Upper lobe of right lung (tissue), 1 donor: ENCODE results near the gene DRC7. TPM values are rescaled to one million over a fixed set of nuclear protein-coding genes. Genes with fewer than 3 reads are reported as not detected.

ENCODE experiments used
- ATAC-seq: fragments of 200-7000 bp; cut with Tn5 transposase; one replicate; pipeline ENCODE4 v1.9.1; 2020; ENCODE audit warnings: mild to moderate bottlenecking, moderate library complexity
- DNase-seq: peaks from one replicate; pipeline ENCODE4 v3.0.0-alpha.2; 2020
- H3K27ac ChIP-seq: fragments of 200-600 bp; one replicate; pipeline ENCODE4 v1.8.0; 2022
- H3K27me3 ChIP-seq: fragments of 200-600 bp; one replicate; pipeline ENCODE4 v1.8.0; 2022; ENCODE audit warnings: mild to moderate bottlenecking
- H3K36me3 ChIP-seq: fragments of 200-600 bp; one replicate; pipeline ENCODE4 v1.8.0; 2022
- H3K4me1 ChIP-seq: fragments of 200-600 bp; one replicate; pipeline ENCODE4 v1.8.0; 2022
- H3K4me3 ChIP-seq: fragments of 200-600 bp; one replicate; pipeline ENCODE4 v1.8.0; 2022; ENCODE audit warnings: mild to moderate bottlenecking
- H3K9me3 ChIP-seq: fragments of 200-600 bp; one replicate; pipeline ENCODE4 v1.8.0; 2022
- intact Hi-C: fragments of 100-400 bp; cut with DNase I; formaldehyde crosslinking; loops from one replicate; pipeline ENCODE4 v1.11.0; 2022
- total RNA-seq: library from RNA; stranded (reverse); fragmentation: NEBNext Ultra II Directional; extraction: Animal tissue kit (Norgen Biotek cat#: 25700); gene quantifications from one replicate; pipeline ENCODE4 v1.2.1, GENCODE V29; 2021
- TF ChIP-seq, protein P1 (sequence below): fragments of 200-600 bp; IDR thresholded peaks from one replicate; pipeline ENCODE4 v1.8.0; 2022; ENCODE audit warnings: antibody characterized with exemption
- donor health status: DM: no; HTN: yes; CAD: no; lungs with severe emphysema.

DRC7 gene
- total RNA-seq, 1 donor from 2014 or later, result not detected

DNA sequence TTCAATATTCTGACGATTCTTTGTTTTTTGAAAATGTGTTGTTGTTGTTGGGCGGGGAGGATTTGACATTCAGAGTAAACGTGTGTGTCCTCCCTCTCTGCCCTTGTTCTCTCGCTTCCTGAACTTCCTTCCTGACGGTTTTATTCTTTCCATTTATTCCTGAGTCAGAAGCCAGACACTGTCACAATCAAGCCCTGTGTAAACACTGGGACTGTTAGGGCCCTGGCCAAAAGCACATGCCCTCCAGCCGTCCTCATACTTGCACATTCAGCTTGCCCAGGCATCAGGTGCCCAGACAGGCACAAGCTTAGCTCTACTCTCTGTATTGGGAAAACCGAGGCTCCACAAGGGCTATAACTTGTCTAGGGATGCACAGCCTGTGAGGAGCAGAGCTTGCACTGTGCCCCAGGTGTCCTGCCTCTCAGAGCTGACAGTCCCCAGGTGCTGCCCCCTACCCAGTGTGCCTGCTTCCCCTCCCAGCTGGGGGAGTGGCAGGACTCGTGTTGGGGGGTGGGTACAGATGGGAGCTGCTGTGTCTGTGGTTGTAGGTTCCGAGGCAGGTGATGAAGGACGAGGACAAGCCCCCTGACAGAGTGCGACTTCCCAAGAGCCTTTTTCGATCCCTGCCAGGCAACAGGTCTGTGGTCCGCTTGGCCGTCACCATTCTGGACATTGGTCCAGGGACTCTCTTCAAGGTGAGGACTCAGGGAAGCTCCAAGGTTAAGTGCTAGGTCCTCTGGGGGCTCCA, 16.8 kb upstream of the DRC7 start:
- DNase-seq, result no peak

DNA sequence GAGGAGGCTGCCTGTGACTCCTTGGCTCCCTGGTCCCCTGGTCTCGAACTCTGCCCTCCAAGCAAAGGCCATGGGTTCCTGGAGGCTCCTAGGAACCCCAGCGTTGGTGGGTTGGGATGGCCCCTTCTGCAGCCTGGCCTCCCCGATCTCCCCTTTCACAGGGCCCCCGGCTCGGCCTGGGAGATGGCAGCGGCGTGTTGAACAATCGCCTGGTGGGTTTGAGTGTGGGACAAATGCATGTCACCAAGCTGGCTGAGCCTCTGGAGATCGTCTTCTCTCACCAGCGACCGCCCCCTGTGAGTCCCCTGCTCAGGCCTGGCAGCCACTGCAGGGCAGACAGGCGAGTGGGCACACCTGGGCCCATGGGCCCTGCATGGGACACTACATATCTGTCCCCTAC, 15.6 kb upstream of the DRC7 start:
- DNase-seq (no peak), ATAC-seq (no peak)
- Histone ChIP-seq H3K27me3 (no peaks in the 10 kb centered on the region), H3K4me3 (no peak overlapping the region), H3K27ac (no peak overlapping the region), H3K36me3 (no peaks in the 10 kb centered on the region), H3K9me3 (no peaks in the 10 kb centered on the region), H3K4me1 (no peaks in the 10 kb centered on the region)
- intact Hi-C loops, result no loop called here
- TF ChIP-seq, protein P1, sequence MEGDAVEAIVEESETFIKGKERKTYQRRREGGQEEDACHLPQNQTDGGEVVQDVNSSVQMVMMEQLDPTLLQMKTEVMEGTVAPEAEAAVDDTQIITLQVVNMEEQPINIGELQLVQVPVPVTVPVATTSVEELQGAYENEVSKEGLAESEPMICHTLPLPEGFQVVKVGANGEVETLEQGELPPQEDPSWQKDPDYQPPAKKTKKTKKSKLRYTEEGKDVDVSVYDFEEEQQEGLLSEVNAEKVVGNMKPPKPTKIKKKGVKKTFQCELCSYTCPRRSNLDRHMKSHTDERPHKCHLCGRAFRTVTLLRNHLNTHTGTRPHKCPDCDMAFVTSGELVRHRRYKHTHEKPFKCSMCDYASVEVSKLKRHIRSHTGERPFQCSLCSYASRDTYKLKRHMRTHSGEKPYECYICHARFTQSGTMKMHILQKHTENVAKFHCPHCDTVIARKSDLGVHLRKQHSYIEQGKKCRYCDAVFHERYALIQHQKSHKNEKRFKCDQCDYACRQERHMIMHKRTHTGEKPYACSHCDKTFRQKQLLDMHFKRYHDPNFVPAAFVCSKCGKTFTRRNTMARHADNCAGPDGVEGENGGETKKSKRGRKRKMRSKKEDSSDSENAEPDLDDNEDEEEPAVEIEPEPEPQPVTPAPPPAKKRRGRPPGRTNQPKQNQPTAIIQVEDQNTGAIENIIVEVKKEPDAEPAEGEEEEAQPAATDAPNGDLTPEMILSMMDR, result no peak

More for the DNA sequence above, 16.8 kb upstream of the DRC7 start:
- TF ChIP-seq, protein P1, result no peak
- Histone ChIP-seq H3K27ac (no peak overlapping the region), H3K9me3 (no peaks in the 10 kb centered on the region), H3K4me3 (no peak overlapping the region), H3K36me3 (no peaks in the 10 kb centered on the region), H3K4me1 (no peaks in the 10 kb centered on the region), H3K27me3 (peaks cover 5% of the 10 kb centered on the region)
- intact Hi-C loops, result no loop called here
- peak; percentile 52 for ATAC-seq

DNA sequence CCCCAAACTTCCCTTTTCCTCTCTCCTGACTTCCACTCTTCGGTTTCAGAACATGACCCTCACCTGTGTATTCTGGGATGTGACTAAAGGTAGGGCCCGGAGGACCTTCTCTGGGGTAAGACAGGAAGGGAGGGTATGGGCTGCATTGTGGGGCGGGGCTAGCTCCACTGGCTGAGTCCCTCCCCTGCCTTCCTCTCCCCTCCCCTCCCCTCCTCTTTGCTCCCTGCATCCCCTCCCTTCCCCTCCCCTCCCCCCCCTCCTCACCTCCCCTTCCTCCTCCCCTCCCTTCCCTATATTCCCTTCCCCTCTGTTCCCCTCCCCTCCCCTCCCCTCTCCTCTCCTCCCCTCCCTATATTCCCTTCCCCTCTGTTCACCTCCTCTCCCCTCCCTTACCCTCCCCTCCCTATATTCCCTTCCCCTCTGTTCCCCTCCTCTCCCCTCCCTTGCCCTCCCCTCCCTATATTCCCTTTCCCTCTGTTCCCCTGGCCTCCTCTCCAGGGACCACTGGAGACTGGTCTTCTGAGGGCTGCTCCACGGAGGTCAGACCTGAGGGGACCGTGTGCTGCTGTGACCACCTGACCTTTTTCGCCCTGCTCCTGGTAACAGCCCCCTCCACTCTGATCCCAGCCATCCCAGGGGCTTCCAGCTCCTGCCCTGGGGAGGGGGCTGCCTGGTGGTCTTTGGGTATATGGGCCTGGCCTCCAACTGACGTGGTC, 14.7 kb upstream of the DRC7 start:
- TF ChIP-seq, protein P1, result no peak
- Histone ChIP-seq H3K4me3 (no peak overlapping the region), H3K27ac (no peak overlapping the region), H3K9me3 (no peaks in the 10 kb centered on the region), H3K36me3 (no peaks in the 10 kb centered on the region), H3K4me1 (no peaks in the 10 kb centered on the region), H3K27me3 (no peaks in the 10 kb centered on the region)
- ATAC-seq (no peak), DNase-seq (no peak)
- intact Hi-C loops, result no loop called here

DNA sequence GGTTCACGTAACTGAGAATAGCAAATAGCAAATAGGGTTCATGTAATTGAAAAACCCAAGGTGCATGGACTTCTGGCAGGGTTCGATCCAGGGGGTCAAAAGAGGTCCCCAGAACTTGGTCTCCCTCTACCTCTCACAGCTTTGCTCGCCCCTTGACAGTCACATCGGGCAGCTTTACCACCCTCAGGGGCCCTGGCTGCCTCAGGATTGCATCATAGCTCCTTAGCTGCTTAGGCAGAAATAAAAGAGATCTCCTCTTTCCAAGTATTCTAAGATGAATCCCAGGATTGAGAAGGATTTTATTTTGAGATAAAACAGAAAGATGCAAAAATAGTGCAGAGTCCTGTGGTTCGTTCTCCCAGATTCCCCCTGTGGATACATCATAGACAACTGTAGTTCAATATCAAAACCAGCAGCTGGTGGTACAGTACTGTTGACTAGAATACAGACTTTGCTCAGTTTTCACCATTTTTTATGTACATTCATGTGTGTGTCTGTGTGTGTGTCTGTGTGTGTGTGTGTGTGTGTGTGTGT, 13.7 kb upstream of the DRC7 start:
- ATAC-seq (no peak), DNase-seq (no peak)
- Histone ChIP-seq H3K27ac (no peak overlapping the region), H3K27me3 (no peaks in the 10 kb centered on the region), H3K4me1 (no peaks in the 10 kb centered on the region), H3K4me3 (no peak overlapping the region), H3K9me3 (no peaks in the 10 kb centered on the region), H3K36me3 (no peaks in the 10 kb centered on the region)
- TF ChIP-seq, protein P1, result no peak
- intact Hi-C loops, result no loop called here

DNA sequence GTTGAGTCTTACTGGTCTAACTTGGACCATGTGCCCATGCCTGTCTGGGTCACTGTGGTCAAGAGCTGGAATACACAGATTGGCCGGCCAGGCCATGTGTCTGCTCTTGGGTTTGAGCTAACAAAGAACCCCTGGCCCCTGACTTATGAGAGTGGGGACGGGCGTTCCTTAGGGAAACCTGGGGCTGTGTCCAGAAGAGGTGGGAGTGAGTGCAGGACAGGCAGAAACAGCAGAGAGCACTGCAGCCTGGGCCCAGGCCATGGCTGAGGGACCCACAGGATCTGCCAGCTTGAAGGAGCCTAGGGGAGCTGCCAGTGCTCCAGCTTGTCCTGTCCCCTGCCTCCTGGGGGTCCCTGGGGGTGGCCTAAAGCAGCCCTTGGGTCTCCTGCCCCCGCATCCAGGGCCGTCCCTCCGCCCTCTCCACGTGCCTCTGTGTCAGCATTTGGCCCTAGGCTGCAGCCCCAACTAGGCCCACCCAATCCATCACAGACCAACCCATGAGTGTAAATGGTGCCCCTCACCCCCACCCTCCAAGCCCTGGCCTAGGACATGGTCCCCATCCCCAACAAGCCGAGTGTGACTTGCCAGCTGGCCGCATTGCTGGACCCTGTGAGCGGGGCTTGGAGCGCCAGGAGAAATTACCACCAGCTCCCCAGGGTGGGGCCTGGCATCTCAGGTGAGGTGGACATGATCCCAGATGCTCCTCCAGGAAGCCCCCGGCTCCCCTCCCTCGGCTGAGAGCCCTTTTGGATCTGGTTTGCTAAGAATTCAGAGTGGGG, 12.5 kb upstream of the DRC7 start:
- Histone ChIP-seq H3K9me3 (no peaks in the 10 kb centered on the region), H3K27me3 (no peaks in the 10 kb centered on the region), H3K4me3 (no peak overlapping the region), H3K4me1 (no peaks in the 10 kb centered on the region), H3K36me3 (no peaks in the 10 kb centered on the region), H3K27ac (no peak overlapping the region)
- DNase-seq (no peak), ATAC-seq (no peak)
- intact Hi-C loops, result no loop called here
- TF ChIP-seq, protein P1, result no peak
